H1 (cell line): Measurements from ENCODE around the gene IPO11. TPM values are rescaled to one million over a fixed set of nuclear protein-coding genes. Genes with fewer than 3 reads are reported as not detected.
"Not testable (repeated sequence)": the region's sequence is repeated elsewhere in the genome, so short reads cannot be mapped to it uniquely, and the experiment has no call there.

Experiments
- CTCF ChIA-PET: fragments of 300-600 bp; sonication (Branson Sonifier 250); formaldehyde crosslinking; loops from one replicate; lab custom pipeline; 2021; ENCODE audit not compliant: partially characterized antibody; lab: Charles Lee
- POLR2A ChIA-PET: fragments of 300-600 bp; sonication (Branson Sonifier 250); formaldehyde crosslinking; loops from one replicate; lab custom pipeline; 2021; ENCODE audit warnings: inconsistent platforms; ENCODE audit not compliant: partially characterized antibody; lab: Charles Lee
- DNase-seq, 2 experiments: peaks; one replicate each; pipeline versions ENCODE4 v3.0.0 to v3.0.0-alpha.2; 2010 to 2022; ENCODE audit warnings: low spot score in 2 of 2, low read depth in 1 of 2, mixed read lengths in 1 of 2
- FAIRE-seq: peaks from 2 replicates; lab custom pipeline; 2011; peaks lifted over from hg19 to GRCh38; lab: Jason Lieb, UNC
- H2AFZ ChIP-seq: 2 replicates; pipeline ENCODE4 v1.8.1; 2012; ENCODE audit warnings: low read length, inconsistent platforms
- H2AK5ac ChIP-seq: 2 replicates; pipeline ENCODE4 v1.6.1; 2013; ENCODE audit warnings: low read depth, low read length
- H2BK120ac ChIP-seq: replicated peaks from 2 replicates; pipeline ENCODE3; 2013; ENCODE audit warnings: low read depth, low read length, inconsistent platforms
- H2BK12ac ChIP-seq: 2 replicates; pipeline ENCODE4 v1.6.1; 2013; ENCODE audit warnings: low read depth, low read length
- H2BK15ac ChIP-seq: 2 replicates; pipeline ENCODE4 v1.6.1; 2013; ENCODE audit warnings: low read length
- H2BK20ac ChIP-seq: 2 replicates; pipeline ENCODE4 v1.6.1; 2013; ENCODE audit warnings: low read length
- H2BK5ac ChIP-seq: 2 replicates; pipeline ENCODE4 v1.6.1; 2013; ENCODE audit warnings: low read depth, low read length
- H3K14ac ChIP-seq: 2 replicates; pipeline ENCODE4 v1.6.1; 2013; ENCODE audit warnings: inconsistent platforms; ENCODE audit not compliant: insufficient read length
- H3K18ac ChIP-seq: 2 replicates; pipeline ENCODE4 v1.6.1; 2013; ENCODE audit warnings: low read length; ENCODE audit errors: extremely low read depth
- H3K23ac ChIP-seq: 2 replicates; pipeline ENCODE4 v1.6.1; 2013; ENCODE audit warnings: inconsistent platforms; ENCODE audit not compliant: insufficient read length
- H3K23me2 ChIP-seq: 2 replicates; pipeline ENCODE4 v1.6.1; 2013; ENCODE audit warnings: low read depth, low read length
- H3K27ac ChIP-seq: 2 replicates; pipeline ENCODE4 v1.6.1; 2011; ENCODE audit warnings: low read depth, low read length, inconsistent platforms
- H3K27me3 ChIP-seq, 4 experiments: replicated peaks in 1 of 4; 1 replicate in 1 of 4; 2 replicates in 3 of 4; pipeline versions ENCODE4 v1.6.1 to v1.8.1; 2011 to 2013; ENCODE audit warnings: low read length in 3 of 4, mild to moderate bottlenecking in 3 of 4, inconsistent platforms in 2 of 4, mixed read lengths in 2 of 4, moderate library complexity in 1 of 4; ENCODE audit not compliant: control insufficient read depth in 3 of 4, insufficient read depth in 3 of 4; ENCODE audit errors: extremely low read depth in 1 of 4
- H3K36me3 ChIP-seq, 4 experiments: 2 replicates each; pipeline versions ENCODE4 v1.6.1 to v1.8.1; 2011 to 2013; ENCODE audit warnings: mild to moderate bottlenecking in 4 of 4, low read length in 3 of 4, moderate library complexity in 2 of 4, control low read depth in 1 of 4, inconsistent platforms in 1 of 4; ENCODE audit not compliant: insufficient read depth in 4 of 4, control insufficient read depth in 2 of 4
- H3K4ac ChIP-seq: replicated peaks from 2 replicates; pipeline ENCODE3; 2013; ENCODE audit warnings: low read length, low read depth, mixed read lengths, inconsistent platforms; ENCODE audit not compliant: insufficient read length
- H3K4me1 ChIP-seq, 4 experiments: replicated peaks in 1 of 4; 1 replicate in 1 of 4; 2 replicates in 3 of 4; pipeline versions ENCODE4 v1.6.1 to v1.8.1; 2011 to 2013; ENCODE audit warnings: low read length in 3 of 4, inconsistent platforms in 2 of 4, mixed read lengths in 1 of 4; ENCODE audit not compliant: insufficient read depth in 4 of 4, control insufficient read depth in 3 of 4
- H3K4me2 ChIP-seq, 2 experiments: 2 replicates each; pipeline versions ENCODE4 v1.6.1 to v1.8.1; 2011 to 2013; ENCODE audit warnings: low read depth in 2 of 2, low read length in 2 of 2, control low read depth in 1 of 2, inconsistent platforms in 1 of 2, mild to moderate bottlenecking in 1 of 2; ENCODE audit not compliant: insufficient read depth in 1 of 2
- H3K4me3 ChIP-seq, 4 experiments: fragments of 200-600, 300-600 bp in 1 of 4; sonication (generic), shearing (Covaris generic), sonication (Bioruptor Twin) in 1 of 4; 2 replicates each; pipeline versions ENCODE4 v1.5.1 to v1.8.1; 2011 to 2016; ENCODE audit warnings: low read length in 4 of 4, low read depth in 3 of 4, control low read depth in 2 of 4, inconsistent platforms in 2 of 4, mild to moderate bottlenecking in 2 of 4, mixed read lengths in 1 of 4, moderate library complexity in 1 of 4; ENCODE audit not compliant: insufficient read depth in 2 of 4; ENCODE audit errors: extremely low read depth in 1 of 4
- H3K56ac ChIP-seq: replicated peaks from 2 replicates; pipeline ENCODE3; 2013; ENCODE audit warnings: low read depth, mild to moderate bottlenecking, mixed read lengths, low read length, inconsistent platforms; ENCODE audit not compliant: insufficient read length
- H3K79me1 ChIP-seq: 2 replicates; pipeline ENCODE4 v1.6.1; 2013; ENCODE audit warnings: low read depth, low read length, control low read depth
- H3K79me2 ChIP-seq, 2 experiments: 2 replicates each; pipeline versions ENCODE4 v1.6.1 to v1.8.1; 2012 to 2013; ENCODE audit warnings: low read length in 2 of 2, mild to moderate bottlenecking in 2 of 2, inconsistent platforms in 1 of 2; ENCODE audit not compliant: insufficient read depth in 2 of 2, control insufficient read depth in 1 of 2
- H3K9ac ChIP-seq, 4 experiments: replicated peaks in 1 of 4; 1 replicate in 1 of 4; 2 replicates in 3 of 4; pipeline versions ENCODE4 v1.6.1 to v1.8.1; 2011 to 2013; ENCODE audit warnings: low read depth in 3 of 4, low read length in 3 of 4, control low read depth in 2 of 4, mild to moderate bottlenecking in 2 of 4, moderate library complexity in 2 of 4, inconsistent platforms in 1 of 4; ENCODE audit errors: extremely low read depth in 1 of 4
- H3K9me3 ChIP-seq, 2 experiments: 2 replicates each; pipeline versions ENCODE4 v1.6.1 to v1.8.1; 2012 to 2013; ENCODE audit warnings: mild to moderate bottlenecking in 2 of 2, moderate library complexity in 2 of 2, control low read depth in 1 of 2, inconsistent platforms in 1 of 2, low read depth in 1 of 2, low read length in 1 of 2, mixed read lengths in 1 of 2; ENCODE audit not compliant: insufficient read depth in 2 of 2
- H4K20me1 ChIP-seq, 2 experiments: replicated peaks in 1 of 2; 2 replicates each; pipeline versions ENCODE3 to v1.8.1; 2011 to 2013; ENCODE audit warnings: inconsistent platforms in 2 of 2, low read length in 2 of 2, mild to moderate bottlenecking in 1 of 2; ENCODE audit not compliant: insufficient read depth in 2 of 2, control insufficient read depth in 1 of 2
- H4K5ac ChIP-seq: 2 replicates; pipeline ENCODE4 v1.6.1; 2013; ENCODE audit warnings: low read length, low read depth, mixed read lengths, inconsistent platforms; ENCODE audit not compliant: insufficient read length
- H4K8ac ChIP-seq: 2 replicates; pipeline ENCODE4 v1.8.0; 2013; ENCODE audit warnings: mild to moderate bottlenecking, moderate library complexity, low read length, inconsistent platforms; ENCODE audit not compliant: insufficient read depth; ENCODE audit errors: extremely low read depth
- H4K91ac ChIP-seq: replicated peaks from 2 replicates; pipeline ENCODE3; 2013; ENCODE audit warnings: low read length, mixed read lengths, inconsistent platforms; ENCODE audit not compliant: insufficient read length
- WGBS, 2 experiments: shearing (Covaris generic) in 1 of 2; methylation state at CpG; one replicate each; pipeline versions ENCODE4 v1.1.6 to v1.1.7; 2013 to 2015; ENCODE audit warnings: low lambda C conversion rate in 2 of 2, mixed read lengths in 2 of 2, inconsistent platforms in 1 of 2, low coverage in 1 of 2, missing lambda C conversion rate in 1 of 2; ENCODE audit not compliant: insufficient replicate concordance in 2 of 2, insufficient coverage in 1 of 2, insufficient read length in 1 of 2; ENCODE audit errors: extremely low coverage in 1 of 2, missing lambda C conversion rate in 1 of 2; 5-methylcytosine and 5-hydroxymethylcytosine counted together
- polyA plus RNA-seq, 7 experiments: library from polyadenylated mRNA; depleted of rRNA in 3 of 7; stranded (reverse) in 5 of 7; unstranded in 2 of 7; fragments of >200 nt in 5 of 7; fragments of 200-250 nt in 2 of 7; gene quantifications; 1 replicate in 5 of 7; 2 replicates in 1 of 7; 4 replicates in 1 of 7; pipeline versions ENCODE4 v1.2.1 to v1.2.3, GENCODE V29; 2011 to 2013; ENCODE audit warnings: missing spikeins in 2 of 7, mixed read lengths in 2 of 7
- total RNA-seq: library from RNA; stranded (reverse); fragmentation: NEBNext Ultra II Directional; extraction: Animal tissue kit (Norgen Biotek cat#: 25700); gene quantifications from 2 replicates; pipeline ENCODE4 v1.2.1, GENCODE V29; 2021

The IPO11 gene
- total and polyA plus RNA-seq, 2 of the 8 experiments (the other 6 are each of a cell fraction or from before 2014, with no cell fraction given) = 23.6 to 64.4 TPM

GRCh38 chr5:62513085-62513484 is 100.5 kb downstream of the IPO11 start:
- H4K91ac ChIP-seq, H2BK120ac ChIP-seq, H3K36me3 ChIP-seq, H3K4me3 ChIP-seq, POLR2A ChIA-PET, H2AFZ ChIP-seq, H3K79me2 ChIP-seq, H3K4ac ChIP-seq, FAIRE-seq, H2BK5ac ChIP-seq, H3K56ac ChIP-seq, H3K9ac ChIP-seq, H4K5ac ChIP-seq, H3K14ac ChIP-seq, H4K8ac ChIP-seq, CTCF ChIA-PET, H3K79me1 ChIP-seq, H2BK15ac ChIP-seq, H3K23ac ChIP-seq, H3K4me2 ChIP-seq, H3K27ac ChIP-seq, H2BK20ac ChIP-seq, H3K27me3 ChIP-seq, H3K18ac ChIP-seq, H4K20me1 ChIP-seq, H3K23me2 ChIP-seq, DNase-seq, H2BK12ac ChIP-seq, H3K4me1 ChIP-seq, H3K9me3 ChIP-seq, H2AK5ac ChIP-seq: not testable (repeated sequence)
- whole genome bisulfite sequencing, 2 experiments = no CpG with 5 or more reads among the region's 28 CpGs
